GM21526 (cell line): ENCODE data around the gene ROR2.

ENCODE experiments used
- ATAC-seq: cut with Tn5 transposase; IDR thresholded peaks from one replicate; pipeline ENCODE4 v1.9.1; 2021; ENCODE audit warnings: moderate library complexity; ENCODE audit not compliant: unreplicated experiment, low FRiP score

ROR2 gene

GRCh38 chr9:91884696-91885687 is 65.0 kb downstream of the ROR2 start:
- ATAC-seq, result no peak

- no peak for ATAC-seq
Measured at GRCh38 chr9:91884153-91884552, 65.9 kb downstream of the ROR2 start.

GRCh38 chr9:91883503-91883902 is 66.5 kb downstream of the ROR2 start:
- ATAC-seq, result no peak

- no peak for ATAC-seq
Measured at GRCh38 chr9:91882627-91883026, 67.4 kb downstream of the ROR2 start.

GRCh38 chr9:91880378-91880972 is 69.6 kb downstream of the ROR2 start:
- no peak for ATAC-seq

GRCh38 chr9:91879231-91879630 is 70.8 kb downstream of the ROR2 start:
- no peak for ATAC-seq

GRCh38 chr9:91873637-91874051 is 76.4 kb downstream of the ROR2 start:
- ATAC-seq, result no peak

GRCh38 chr9:91868732-91869391 is 81.2 kb downstream of the ROR2 start:
- ATAC-seq, result no peak

GRCh38 chr9:91867740-91868139 is 82.3 kb downstream of the ROR2 start:
- no peak for ATAC-seq

- no peak for ATAC-seq
Measured at GRCh38 chr9:91865041-91865440, 85.0 kb downstream of the ROR2 start.

- no peak for ATAC-seq
Measured at GRCh38 chr9:91864380-91864779, 85.6 kb downstream of the ROR2 start.

GRCh38 chr9:91863469-91863868 is 86.6 kb downstream of the ROR2 start:
- ATAC-seq, result no peak

- ATAC-seq, result no peak
Measured at GRCh38 chr9:91858213-91859030, 91.6 kb downstream of the ROR2 start.

GRCh38 chr9:91857291-91858212 is 92.5 kb downstream of the ROR2 start:
- no peak for ATAC-seq

- no peak for ATAC-seq
Measured at GRCh38 chr9:91856419-91856818, 93.6 kb downstream of the ROR2 start.

- ATAC-seq, result no peak
Measured at GRCh38 chr9:91855196-91855595, 94.8 kb downstream of the ROR2 start.

- no peak for ATAC-seq
Measured at GRCh38 chr9:91852801-91853347, 97.2 kb downstream of the ROR2 start.

- no peak for ATAC-seq
Measured at GRCh38 chr9:91849694-91850093, 100.3 kb downstream of the ROR2 start.

GRCh38 chr9:91848146-91848545 is 101.9 kb downstream of the ROR2 start:
- no peak for ATAC-seq
